Astrocyte of the spinal cord (primary cell): ENCODE measurements around the gene NPR2.

Source experiments
- DNase-seq: peaks from one replicate; pipeline ENCODE4 v3.0.0; 2011; ENCODE audit warnings: low read depth, low spot score
- H3K4me3 ChIP-seq: 2 replicates; pipeline ENCODE4 v1.5.1; 2011; ENCODE audit warnings: low read depth, mild to moderate bottlenecking, low read length, moderate library complexity
- in situ Hi-C: cut with HindIII; loops from 2 replicates; pipeline ENCODE4 v1.10.0; 2017; ENCODE audit warnings: low sequenced_read_pairs
- TF ChIP-seq, protein P1 (sequence below): IDR thresholded peaks from 2 replicates; pipeline ENCODE4 v1.5.1; 2012; ENCODE audit warnings: low read depth, mild to moderate bottlenecking, low read length, inconsistent platforms

Gene NPR2

DNA sequence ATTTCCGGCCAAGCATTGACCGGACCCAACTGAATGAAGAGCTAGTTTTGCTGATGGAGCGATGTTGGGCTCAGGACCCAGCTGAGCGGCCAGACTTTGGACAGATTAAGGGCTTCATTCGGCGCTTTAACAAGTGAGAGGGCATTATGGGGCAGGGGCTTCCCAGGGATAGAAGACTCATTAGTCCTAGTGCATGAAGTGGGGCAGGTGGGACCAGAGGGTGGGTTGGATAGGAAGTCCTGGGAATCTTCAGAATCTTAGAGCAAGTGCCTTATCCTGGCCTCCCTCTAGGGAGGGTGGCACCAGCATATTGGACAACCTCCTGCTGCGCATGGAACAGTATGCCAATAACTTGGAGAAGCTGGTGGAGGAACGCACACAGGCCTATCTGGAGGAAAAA is 14.7 kb downstream of the NPR2 start:
- TF ChIP-seq, protein P1, sequence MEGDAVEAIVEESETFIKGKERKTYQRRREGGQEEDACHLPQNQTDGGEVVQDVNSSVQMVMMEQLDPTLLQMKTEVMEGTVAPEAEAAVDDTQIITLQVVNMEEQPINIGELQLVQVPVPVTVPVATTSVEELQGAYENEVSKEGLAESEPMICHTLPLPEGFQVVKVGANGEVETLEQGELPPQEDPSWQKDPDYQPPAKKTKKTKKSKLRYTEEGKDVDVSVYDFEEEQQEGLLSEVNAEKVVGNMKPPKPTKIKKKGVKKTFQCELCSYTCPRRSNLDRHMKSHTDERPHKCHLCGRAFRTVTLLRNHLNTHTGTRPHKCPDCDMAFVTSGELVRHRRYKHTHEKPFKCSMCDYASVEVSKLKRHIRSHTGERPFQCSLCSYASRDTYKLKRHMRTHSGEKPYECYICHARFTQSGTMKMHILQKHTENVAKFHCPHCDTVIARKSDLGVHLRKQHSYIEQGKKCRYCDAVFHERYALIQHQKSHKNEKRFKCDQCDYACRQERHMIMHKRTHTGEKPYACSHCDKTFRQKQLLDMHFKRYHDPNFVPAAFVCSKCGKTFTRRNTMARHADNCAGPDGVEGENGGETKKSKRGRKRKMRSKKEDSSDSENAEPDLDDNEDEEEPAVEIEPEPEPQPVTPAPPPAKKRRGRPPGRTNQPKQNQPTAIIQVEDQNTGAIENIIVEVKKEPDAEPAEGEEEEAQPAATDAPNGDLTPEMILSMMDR: no peak
- H3K4me3 ChIP-seq: no peak overlapping the region
- no peak for DNase-seq
- in situ Hi-C loops: no loop called here

DNA sequence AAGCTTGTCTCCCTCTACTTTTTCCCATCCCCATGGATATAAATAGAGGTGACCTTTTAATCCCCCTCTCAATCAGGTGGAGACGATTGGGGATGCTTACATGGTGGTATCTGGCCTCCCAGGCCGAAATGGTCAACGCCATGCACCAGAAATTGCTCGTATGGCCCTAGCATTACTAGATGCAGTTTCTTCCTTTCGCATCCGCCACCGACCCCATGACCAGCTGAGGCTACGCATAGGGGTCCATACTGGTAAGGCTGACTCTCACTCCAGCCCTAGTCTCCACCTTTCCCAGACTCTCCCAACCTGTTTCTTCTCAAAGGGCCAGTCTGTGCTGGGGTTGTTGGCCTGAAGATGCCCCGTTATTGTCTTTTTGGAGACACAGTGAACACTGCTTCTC is 17.0 kb downstream of the NPR2 start:
- DNase-seq: no peak
- no peak overlapping the region for H3K4me3 ChIP-seq
- TF ChIP-seq, protein P1: no peak
- in situ Hi-C loops: no loop called here

- DNase-seq: no peak
- H3K4me3 ChIP-seq: no peak overlapping the region
- in situ Hi-C loops: no loop called here
- TF ChIP-seq, protein P1: no peak
These were observed 18.7 kb downstream of the NPR2 start for GRCh38 chr9:35810122-35810521.

GRCh38 chr9:35811381-35812024 is 20.1 kb downstream of the NPR2 start:
- TF ChIP-seq, protein P1: no peak
- peak overlapping the region; percentile 52 for H3K4me3 ChIP-seq
- in situ Hi-C loops: no loop called here
- DNase-seq: no peak

- in situ Hi-C loops: no loop called here
- TF ChIP-seq, protein P1: no peak
- H3K4me3 ChIP-seq: peak within 1 kb of the TSS; percentile 52
- peak; percentile 96 for DNase-seq
These were observed 20.7 kb downstream of the NPR2 start, which contains the start of gene SPAG8 for GRCh38 chr9:35812025-35812602. Gene SPAG8 (minus strand): TSS chr9:35812262. CDS start chr9:35812147, 115 bp downstream.

DNA sequence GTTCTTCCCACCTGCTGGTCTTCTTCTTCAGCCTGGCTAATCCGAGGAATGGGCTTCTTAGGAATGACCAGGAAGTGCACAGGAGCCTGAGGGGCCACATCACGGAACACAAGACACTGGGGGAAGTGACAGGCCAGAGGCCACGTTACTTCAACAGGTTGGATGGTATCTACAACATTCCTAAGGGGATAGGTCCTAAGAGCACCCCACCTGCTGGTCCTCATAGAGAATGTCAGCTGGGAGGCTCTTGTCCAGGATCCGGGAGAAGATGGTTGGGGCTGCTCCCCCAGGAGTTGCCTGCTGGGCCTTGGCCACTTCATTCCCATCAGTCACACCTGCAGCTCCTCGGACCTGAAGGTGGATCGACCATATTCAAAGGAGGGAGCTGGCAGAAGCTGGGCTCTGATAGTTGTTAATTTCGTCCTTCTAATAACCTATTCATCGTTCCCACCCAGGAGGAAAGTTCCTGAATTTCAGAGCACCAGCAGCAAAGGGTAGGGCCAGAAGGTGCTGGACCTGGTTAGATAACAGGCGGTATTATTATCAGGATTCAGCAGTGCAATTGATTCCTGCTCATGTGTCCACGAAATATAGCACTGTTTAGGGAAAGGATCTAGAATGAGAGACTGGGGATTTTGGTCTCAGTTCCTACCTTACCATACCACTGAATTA is 22.2 kb downstream of the NPR2 start:
- no peak overlapping the region for H3K4me3 ChIP-seq
- in situ Hi-C loops: no loop called here
- TF ChIP-seq, protein P1: peak; percentile 49
- DNase-seq: no peak
